IPS-18a (cell line): ENCODE measurements around the gene OSBP.

Experiments used
- H3K27ac ChIP-seq: one replicate; pipeline ENCODE4 v1.5.1; 2013; ENCODE audit warnings: low read length
- H3K27me3 ChIP-seq: one replicate; pipeline ENCODE4 v1.6.1; 2013; ENCODE audit warnings: mild to moderate bottlenecking, low read length; ENCODE audit not compliant: control insufficient read depth, insufficient read depth
- H3K36me3 ChIP-seq: one replicate; pipeline ENCODE4 v1.6.1; 2013; ENCODE audit warnings: low read depth, low read length; ENCODE audit not compliant: control insufficient read depth
- H3K4me1 ChIP-seq: one replicate; pipeline ENCODE4 v1.6.1; 2013; ENCODE audit warnings: low read depth, low read length; ENCODE audit not compliant: control insufficient read depth
- H3K4me3 ChIP-seq: one replicate; pipeline ENCODE4 v1.5.1; 2013; ENCODE audit warnings: low read length
- H3K9ac ChIP-seq: one replicate; pipeline ENCODE4 v1.6.1; 2013; ENCODE audit warnings: mild to moderate bottlenecking, low read length, moderate library complexity
- H3K9me3 ChIP-seq: one replicate; pipeline ENCODE4 v1.6.1; 2013; ENCODE audit warnings: low read depth, low read length; ENCODE audit not compliant: control insufficient read depth

Gene OSBP

GRCh38 chr11:59560702-59561473, 54.7 kb downstream of the OSBP start:
- Histone ChIP-seq H3K9ac (peak overlapping the region; percentile 79), H3K27me3 (no peaks in the 10 kb centered on the region), H3K27ac (no peak overlapping the region)

GRCh38 chr11:59560290-59560701, 55.3 kb downstream of the OSBP start:
- H3K27me3 ChIP-seq, result peaks cover 4% of the 10 kb centered on the region
- peaks cover 12% of the 10 kb centered on the region for H3K4me1 ChIP-seq
- H3K27ac ChIP-seq, result no peak overlapping the region
- no peaks in the 10 kb centered on the region for H3K9me3 ChIP-seq
- peak overlapping the region; percentile 79 for H3K9ac ChIP-seq
- peak overlapping the region; percentile 99 for H3K4me3 ChIP-seq
- no peaks in the 10 kb centered on the region for H3K36me3 ChIP-seq

More at GRCh38 chr11:59560702-59561473, 54.7 kb downstream of the OSBP start:
- peak overlapping the region; percentile 99 for H3K4me3 ChIP-seq
- H3K36me3 ChIP-seq, result no peaks in the 10 kb centered on the region
- peaks cover 12% of the 10 kb centered on the region for H3K4me1 ChIP-seq
- no peaks in the 10 kb centered on the region for H3K9me3 ChIP-seq

DNA sequence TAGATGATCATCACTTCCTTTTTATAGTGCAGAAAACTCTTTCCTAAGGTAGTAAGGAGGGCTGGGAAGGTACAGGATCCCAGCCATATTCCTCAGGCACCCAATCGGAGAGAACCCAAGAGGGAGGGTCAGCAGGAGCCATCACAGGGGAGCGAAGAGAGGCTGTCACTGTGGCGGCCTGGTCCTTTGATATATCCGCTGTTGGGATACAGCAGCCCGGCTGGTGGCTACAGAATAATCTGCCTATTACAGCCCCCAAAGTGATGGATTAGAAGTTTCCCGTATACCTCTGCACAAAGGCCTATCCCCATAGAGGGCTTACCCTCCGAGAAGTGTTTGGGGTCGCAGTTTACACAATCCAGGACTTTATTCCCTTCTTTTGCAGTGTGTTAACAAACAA, 55.7 kb downstream of the OSBP start:
- H3K36me3 ChIP-seq, result no peaks in the 10 kb centered on the region
- no peak overlapping the region for H3K27ac ChIP-seq
- H3K4me3 ChIP-seq, result peak overlapping the region; percentile 99

DNA sequence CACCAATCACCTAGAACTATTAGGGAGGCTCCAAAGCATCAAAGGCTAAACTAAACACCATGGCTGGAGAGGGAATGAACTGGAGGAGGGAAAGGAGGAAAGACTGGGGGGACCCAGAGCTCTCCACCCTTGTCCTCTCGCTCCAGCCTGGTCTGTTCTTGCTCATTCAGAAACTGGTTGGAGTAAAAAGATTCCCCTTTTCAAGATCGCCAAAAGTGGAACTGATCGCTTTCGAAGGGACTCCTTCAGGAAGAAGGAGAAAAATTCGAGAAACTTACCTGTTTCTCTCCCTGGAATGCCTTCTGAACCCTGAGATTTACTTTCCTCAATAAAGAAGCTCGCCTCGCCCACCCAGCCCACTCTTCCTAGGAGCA, 57.3 kb downstream of the OSBP start:
- peak overlapping the region; percentile 52 for H3K9ac ChIP-seq
- no peak overlapping the region for H3K27ac ChIP-seq
- peak overlapping the region; percentile 70 for H3K4me3 ChIP-seq

More for the DNA sequence above, 55.7 kb downstream of the OSBP start:
- Histone ChIP-seq H3K27me3 (peaks cover 5% of the 10 kb centered on the region), H3K9me3 (no peaks in the 10 kb centered on the region), H3K9ac (no peak overlapping the region), H3K4me1 (peaks cover 12% of the 10 kb centered on the region)

GRCh38 chr11:59556917-59557348, 58.6 kb downstream of the OSBP start:
- no peaks in the 10 kb centered on the region for H3K9me3 ChIP-seq
- H3K4me3 ChIP-seq, result peak overlapping the region; percentile 70
- H3K27ac ChIP-seq, result no peak overlapping the region
- H3K9ac ChIP-seq, result peak overlapping the region; percentile 4
- H3K36me3 ChIP-seq, result no peaks in the 10 kb centered on the region
- H3K4me1 ChIP-seq, result peaks cover 16% of the 10 kb centered on the region
- H3K27me3 ChIP-seq, result peaks cover 5% of the 10 kb centered on the region

More for the DNA sequence above, 57.3 kb downstream of the OSBP start:
- H3K27me3 ChIP-seq, result peaks cover 5% of the 10 kb centered on the region
- H3K9me3 ChIP-seq, result no peaks in the 10 kb centered on the region
- H3K4me1 ChIP-seq, result peaks cover 12% of the 10 kb centered on the region
- no peaks in the 10 kb centered on the region for H3K36me3 ChIP-seq

- H3K4me1 ChIP-seq, result peaks cover 16% of the 10 kb centered on the region
- H3K9ac ChIP-seq, result peak overlapping the region; percentile 20
- H3K27ac ChIP-seq, result no peak overlapping the region
Observed at GRCh38 chr11:59556115-59556916, 59.3 kb downstream of the OSBP start.

DNA sequence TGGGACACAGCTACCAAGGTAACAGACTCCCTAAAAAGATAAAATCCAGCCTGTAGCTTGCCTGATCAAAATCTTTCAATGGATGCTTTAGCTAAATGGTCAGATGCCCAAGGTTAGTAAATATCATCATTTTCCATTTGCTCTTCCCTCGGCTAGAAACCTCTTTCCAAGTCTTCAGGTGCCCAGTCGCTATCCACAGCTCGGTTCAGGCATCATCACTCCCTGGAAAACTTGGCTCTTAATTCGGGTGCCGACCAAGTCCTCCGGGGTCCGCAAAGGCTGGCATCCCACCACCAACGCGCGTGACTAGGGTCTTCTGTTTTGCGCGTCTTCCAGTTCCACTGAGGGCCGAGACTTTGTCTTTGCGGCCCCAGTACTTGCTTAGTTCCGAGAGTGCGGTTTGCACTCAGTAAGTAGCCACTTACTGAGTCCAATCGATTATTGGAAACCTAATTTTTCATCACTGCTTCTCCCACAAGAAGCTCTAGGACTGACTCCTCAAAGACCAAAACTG, 59.9 kb downstream of the OSBP start:
- Histone ChIP-seq H3K4me3 (peak overlapping the region; percentile 70), H3K9ac (peak overlapping the region; percentile 20), H3K36me3 (no peaks in the 10 kb centered on the region), H3K27me3 (peaks cover 5% of the 10 kb centered on the region), H3K27ac (no peak overlapping the region), H3K4me1 (peaks cover 13% of the 10 kb centered on the region), H3K9me3 (no peaks in the 10 kb centered on the region)

More at GRCh38 chr11:59556115-59556916, 59.3 kb downstream of the OSBP start:
- Histone ChIP-seq H3K27me3 (peaks cover 5% of the 10 kb centered on the region), H3K4me3 (peak overlapping the region; percentile 70), H3K9me3 (no peaks in the 10 kb centered on the region), H3K36me3 (no peaks in the 10 kb centered on the region)

DNA sequence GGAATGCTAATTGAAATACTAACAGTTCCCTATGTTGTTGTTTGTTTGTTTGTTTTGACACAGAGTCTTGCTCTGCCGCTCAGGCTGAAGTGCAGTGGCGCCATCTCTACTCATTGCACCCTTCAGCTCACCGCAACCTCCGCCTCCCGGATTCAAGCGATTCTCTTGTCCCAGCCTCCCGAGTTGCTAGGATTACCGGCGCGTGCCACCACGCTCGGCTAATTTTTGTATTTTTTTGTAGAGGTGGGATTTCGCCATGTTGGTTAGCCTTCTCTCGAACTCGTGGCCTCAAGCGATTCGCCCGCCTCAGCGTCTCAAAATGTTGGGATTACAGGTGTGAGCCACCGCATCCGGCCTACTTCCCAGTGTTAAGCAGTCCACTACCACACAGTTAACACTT, 62.3 kb downstream of the OSBP start:
- H3K9ac ChIP-seq, result no peak overlapping the region
- no peak overlapping the region for H3K27ac ChIP-seq
- H3K27me3 ChIP-seq, result peaks cover 5% of the 10 kb centered on the region
- no peaks in the 10 kb centered on the region for H3K9me3 ChIP-seq
- no peaks in the 10 kb centered on the region for H3K36me3 ChIP-seq
- H3K4me3 ChIP-seq, result peak overlapping the region; percentile 37
- H3K4me1 ChIP-seq, result peaks cover 10% of the 10 kb centered on the region

- H3K27ac ChIP-seq, result no peak overlapping the region
- H3K9me3 ChIP-seq, result no peaks in the 10 kb centered on the region
- no peak overlapping the region for H3K9ac ChIP-seq
- peak overlapping the region; percentile 37 for H3K4me3 ChIP-seq
- no peaks in the 10 kb centered on the region for H3K36me3 ChIP-seq
- H3K4me1 ChIP-seq, result peaks cover 9% of the 10 kb centered on the region
- H3K27me3 ChIP-seq, result peaks cover 5% of the 10 kb centered on the region
Observed at GRCh38 chr11:59552844-59553243, 62.7 kb downstream of the OSBP start.

DNA sequence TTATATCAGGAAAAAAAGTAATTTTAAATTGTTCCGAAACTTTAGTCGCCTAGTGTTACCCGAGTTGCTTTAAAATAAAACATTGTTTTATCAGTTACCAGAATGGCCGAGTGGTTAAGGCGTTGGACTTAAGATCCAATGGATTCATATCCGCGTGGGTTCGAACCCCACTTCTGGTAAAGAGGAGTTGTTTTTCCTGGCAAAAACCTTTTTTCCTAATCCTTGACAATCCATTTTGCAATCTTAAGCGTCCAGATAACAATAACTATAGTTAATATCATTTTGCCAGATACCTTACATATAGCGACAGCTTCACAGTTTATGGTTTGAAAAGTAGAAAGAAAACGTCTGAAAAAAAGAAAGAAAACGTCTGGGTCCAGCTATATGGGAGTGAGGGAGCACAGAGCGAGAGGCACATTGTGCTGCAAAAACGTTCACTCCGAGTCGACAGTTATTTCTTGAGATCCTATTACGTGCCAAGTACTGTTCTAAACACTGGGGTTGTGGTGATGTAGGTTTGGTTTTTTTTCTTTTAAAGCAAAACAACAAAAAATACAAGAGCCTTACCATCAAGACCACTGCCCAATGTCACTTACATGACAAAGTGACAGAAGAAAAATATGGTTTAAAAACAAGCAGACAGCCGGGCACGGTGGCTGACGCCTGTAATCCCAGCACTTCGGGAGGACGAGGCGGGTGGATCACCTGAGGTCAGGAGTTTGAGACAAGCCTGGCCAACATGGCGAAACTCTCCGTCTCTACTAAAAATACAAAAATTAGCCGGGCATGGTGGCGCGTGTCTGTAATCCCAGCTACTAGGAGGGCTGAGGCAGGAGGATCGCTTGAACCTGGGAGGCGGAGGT, 63.7 kb downstream of the OSBP start:
- Histone ChIP-seq H3K36me3 (no peaks in the 10 kb centered on the region), H3K9me3 (no peaks in the 10 kb centered on the region), H3K4me3 (peak overlapping the region; percentile 89), H3K27ac (no peak overlapping the region), H3K4me1 (peaks cover 7% of the 10 kb centered on the region), H3K9ac (peak overlapping the region; percentile 61), H3K27me3 (peaks cover 5% of the 10 kb centered on the region)
